IMR-90 (cell line): ENCODE data around the gene CHST5. TPM values are rescaled to one million over a fixed set of nuclear protein-coding genes. Genes with fewer than 3 reads are reported as not detected.

Experiments
- ATAC-seq: fragments of 200-7000 bp; cut with Tn5 transposase; 2 replicates; pipeline ENCODE4 v1.9.1; 2020; ENCODE audit warnings: low read depth, mild to moderate bottlenecking, moderate library complexity
- BruUV-seq: library from RNA; stranded (reverse); fragments of 400-500 nt; replicated peaks from 2 replicates; lab custom pipeline; 2021; lab: Mats Ljungman, UMichigan
- CTCF ChIA-PET: fragments of 300-600 bp; formaldehyde crosslinking; extraction: SDS; loops from one replicate; lab custom pipeline; 2021; ENCODE audit warnings: antibody characterized with exemption; lab: Yijun Ruan, JAX
- POLR2A ChIA-PET: fragments of 300-600 bp; sonication (Branson Sonifier 250); formaldehyde crosslinking; loops from one replicate; lab custom pipeline; 2022; ENCODE audit warnings: antibody characterized with exemption; ENCODE audit not compliant: unreplicated experiment; lab: Charles Lee
- DNase-seq: peaks from one replicate; pipeline ENCODE4 v3.0.0; 2013
- H2AFZ ChIP-seq: replicated peaks from 2 replicates; pipeline ENCODE3; 2013; ENCODE audit warnings: low read length, mild to moderate bottlenecking; ENCODE audit not compliant: poor library complexity
- H2AK5ac ChIP-seq: 2 replicates; pipeline ENCODE4 v1.6.1; 2013; ENCODE audit warnings: low read depth, low read length, inconsistent platforms
- H2AK9ac ChIP-seq: replicated peaks from 2 replicates; pipeline ENCODE3; 2013; ENCODE audit warnings: mild to moderate bottlenecking, low read depth, low read length, moderate library complexity; ENCODE audit not compliant: poor library complexity
- H2BK120ac ChIP-seq: 2 replicates; pipeline ENCODE4 v1.6.1; 2013; ENCODE audit warnings: low read depth, low read length, inconsistent platforms
- H2BK15ac ChIP-seq: 3 replicates; pipeline ENCODE4 v1.6.1; 2013; ENCODE audit warnings: low read depth, low read length, inconsistent platforms
- H2BK20ac ChIP-seq: 2 replicates; pipeline ENCODE4 v1.6.1; 2013; ENCODE audit warnings: low read depth, mild to moderate bottlenecking, inconsistent platforms, low read length, moderate library complexity
- H2BK5ac ChIP-seq: 2 replicates; pipeline ENCODE4 v1.6.1; 2013; ENCODE audit warnings: mild to moderate bottlenecking, low read depth, low read length, inconsistent platforms; ENCODE audit not compliant: poor library complexity, severe bottlenecking
- H3K14ac ChIP-seq: replicated peaks from 2 replicates; pipeline ENCODE4 v1.6.1; 2013; ENCODE audit warnings: low read depth, low read length, inconsistent platforms
- H3K18ac ChIP-seq: 2 replicates; pipeline ENCODE4 v1.6.1; 2013; ENCODE audit warnings: low read depth, low read length, control low read depth
- H3K23ac ChIP-seq: 2 replicates; pipeline ENCODE4 v1.6.1; 2013; ENCODE audit warnings: low read depth, low read length, inconsistent platforms
- H3K27ac ChIP-seq: 2 replicates; pipeline ENCODE4 v1.5.1; 2013; ENCODE audit warnings: mild to moderate bottlenecking, control low read depth, low read length; ENCODE audit not compliant: insufficient read depth
- H3K27me3 ChIP-seq: 2 replicates; pipeline ENCODE4 v1.6.1; 2013; ENCODE audit warnings: low read length; ENCODE audit not compliant: control insufficient read depth, insufficient read depth
- H3K36me3 ChIP-seq: 2 replicates; pipeline ENCODE4 v1.6.1; 2013; ENCODE audit warnings: low read length, mixed read lengths; ENCODE audit not compliant: control insufficient read depth, insufficient read depth
- H3K4ac ChIP-seq: 2 replicates; pipeline ENCODE4 v1.6.1; 2013; ENCODE audit warnings: low read depth, low read length, inconsistent platforms
- H3K4me1 ChIP-seq: 2 replicates; pipeline ENCODE4 v1.6.1; 2013; ENCODE audit warnings: low read length, mixed read lengths; ENCODE audit not compliant: control insufficient read depth, insufficient read depth
- H3K4me2 ChIP-seq: 2 replicates; pipeline ENCODE4 v1.6.1; 2013; ENCODE audit warnings: low read depth, mild to moderate bottlenecking, control low read depth, low read length, moderate library complexity
- H3K4me3 ChIP-seq: 2 replicates; pipeline ENCODE4 v1.5.1; 2013; ENCODE audit warnings: low read depth, mild to moderate bottlenecking, control low read depth, low read length, moderate library complexity; ENCODE audit not compliant: insufficient read depth
- H3K56ac ChIP-seq: 2 replicates; pipeline ENCODE4 v1.6.1; 2013; ENCODE audit warnings: low read length, inconsistent platforms; ENCODE audit not compliant: insufficient read depth; ENCODE audit errors: extremely low read depth
- H3K79me1 ChIP-seq, 2 experiments: 2 replicates each; pipeline ENCODE4 v1.6.1; 2013; ENCODE audit warnings: low read length in 2 of 2, inconsistent platforms in 1 of 2, low read depth in 1 of 2
- H3K9ac ChIP-seq: 2 replicates; pipeline ENCODE4 v1.6.1; 2013; ENCODE audit warnings: low read depth, low read length, control low read depth
- H3K9me1 ChIP-seq: 2 replicates; pipeline ENCODE4 v1.6.1; 2013; ENCODE audit warnings: low read length, inconsistent platforms; ENCODE audit not compliant: insufficient read depth
- H3K9me3 ChIP-seq: 2 replicates; pipeline ENCODE4 v1.6.1; 2013; ENCODE audit warnings: low read length; ENCODE audit not compliant: control insufficient read depth, insufficient read depth
- H4K20me1 ChIP-seq: 2 replicates; pipeline ENCODE4 v1.6.1; 2013; ENCODE audit warnings: low read length, inconsistent platforms; ENCODE audit not compliant: insufficient read depth
- H4K5ac ChIP-seq: 2 replicates; pipeline ENCODE4 v1.6.1; 2013; ENCODE audit warnings: mild to moderate bottlenecking, low read depth, low read length, control low read depth
- H4K8ac ChIP-seq, 2 experiments: 2 replicates each; pipeline ENCODE4 v1.6.1; 2013; ENCODE audit warnings: low read depth in 2 of 2, low read length in 2 of 2, control low read depth in 1 of 2, inconsistent platforms in 1 of 2
- H4K91ac ChIP-seq: 2 replicates; pipeline ENCODE4 v1.6.1; 2013; ENCODE audit warnings: low read depth, low read length, inconsistent platforms; ENCODE audit not compliant: insufficient read depth
- ELK1 ChIP-seq: fragments of 150-350 bp; IDR thresholded peaks from 2 replicates; pipeline ENCODE4 v1.6.1; 2016; ENCODE audit warnings: low read depth, mild to moderate bottlenecking, low read length, moderate library complexity, borderline replicate concordance
- MAZ ChIP-seq: IDR thresholded peaks from 2 replicates; pipeline ENCODE4 v1.6.1; 2012; ENCODE audit warnings: low read depth, mild to moderate bottlenecking, low read length, improper control_type of control experiment, moderate library complexity, borderline replicate concordance
- MXI1 ChIP-seq: IDR thresholded peaks from 2 replicates; pipeline ENCODE4 v1.6.1; 2012; ENCODE audit warnings: low read depth, mild to moderate bottlenecking, low read length, moderate library complexity, borderline replicate concordance
- RAD21 ChIP-seq: IDR thresholded peaks from 2 replicates; pipeline ENCODE4 v1.6.1; 2012; ENCODE audit warnings: low read length, improper control_type of control experiment
- USF2 ChIP-seq: fragments of 150-350 bp; IDR thresholded peaks from 2 replicates; pipeline ENCODE4 v1.6.1; 2017; ENCODE audit warnings: mild to moderate bottlenecking, antibody characterized with exemption, low read length, low read depth
- WGBS, 2 experiments: methylation state at CpG; one replicate each; pipeline versions ENCODE4 v1.1.5 to v1.1.7; 2013; ENCODE audit warnings: missing lambda C conversion rate in 2 of 2; ENCODE audit not compliant: insufficient read length in 1 of 2; ENCODE audit errors: extremely low coverage in 2 of 2; 5-methylcytosine and 5-hydroxymethylcytosine counted together
- dilution Hi-C: fragments of 300-500 bp; cut with HindIII; formaldehyde crosslinking; loops from one replicate; pipeline ENCODE4 v1.14.3; 2018; ENCODE audit warnings: low sequenced_read_pairs; ENCODE audit not compliant: unreplicated experiment
- in situ Hi-C: fragments of 300-500 bp; cut with MboI; formaldehyde crosslinking; loops from 3 replicates; pipeline ENCODE4 v1.14.3; 2019; ENCODE audit warnings: low sequenced_read_pairs, inconsistent platforms, mixed read lengths
- intact Hi-C: fragments of 100-400 bp; cut with micrococcal nuclease; formaldehyde crosslinking; loops from 2 replicates; pipeline ENCODE4 v1.10.0; 2022
- polyA plus RNA-seq, 3 experiments: library from polyadenylated mRNA; depleted of rRNA; stranded (reverse); fragments of >200 nt; gene quantifications; 2 replicates each; pipeline ENCODE4 v1.2.3, GENCODE V29; 2012; ENCODE audit warnings: low replicate concordance in 1 of 3
- total RNA-seq: library from RNA; depleted of rRNA; stranded (reverse); fragments of >200 nt; gene quantifications from 2 replicates; pipeline ENCODE4 v1.2.3, GENCODE V29; 2012

Gene CHST5
- total and polyA plus RNA-seq, 2 of the 4 experiments (the other 2 are of a cell fraction), result not detected

GRCh38 chr16:75578212-75578611 is 42.3 kb upstream of the CHST5 start:
- CTCF ChIA-PET, result no interaction called here
- Histone ChIP-seq H3K56ac (no peak overlapping the region), H3K79me1 (peaks cover 5 to 24% of the 10 kb centered on the region in 2 experiments; a peak in 3 of 4 replicates), H3K4ac (no peak overlapping the region), H3K27ac (no peak overlapping the region), H4K5ac (no peak overlapping the region), H3K27me3 (no peaks in the 10 kb centered on the region), H3K9me3 (no peaks in the 10 kb centered on the region), H3K4me1 (no peaks in the 10 kb centered on the region), H2AFZ (no peak overlapping the region), H2BK20ac (no peak overlapping the region), H4K91ac (no peak overlapping the region), H3K9ac (no peak overlapping the region), H2BK5ac (no peak overlapping the region), H3K23ac (no peak overlapping the region), H3K36me3 (peaks cover 45% of the 10 kb centered on the region), H3K18ac (no peak overlapping the region), H4K8ac (no peak overlapping the region), H3K4me3 (no peak overlapping the region), H4K20me1 (no peaks in the 10 kb centered on the region), H2BK15ac (no peak overlapping the region), H2BK120ac (no peak overlapping the region), H3K14ac (no peak overlapping the region), H3K4me2 (no peak overlapping the region), H2AK9ac (no peak overlapping the region), H3K9me1 (peaks cover 7% of the 10 kb centered on the region; the same call in 1 of the 2 replicates), H2AK5ac (no peak overlapping the region)
- in situ Hi-C loops (loop anchor here (25.0 kb wide), 1 partner anchor 366 kb away; the partner anchor contains the start of genes CTRB1 and CTRB2), intact Hi-C loops (no loop called here), dilution Hi-C loops (no loop called here)
- POLR2A ChIA-PET, result no interaction called here
- DNase-seq, result no peak
- TF ChIP-seq MAZ (no peak), USF2 (no peak), MXI1 (no peak), ELK1 (no peak), RAD21 (no peak)
- ATAC-seq, result no peak
- BruUV-seq, result no TSS peak
- WGBS, 2 experiments, result 100% methylated on average over 2 of the region's 7 CpGs; no CpG with 5 or more reads in 1 of the 2 experiments
